ENCODE results near the gene BCAS4. TPM values are rescaled to one million over a fixed set of nuclear protein-coding genes. Genes with fewer than 3 reads are reported as not detected.

Gene BCAS4
- total RNA-seq, 1 donor from 2014 or later = 16.7 TPM

DNA sequence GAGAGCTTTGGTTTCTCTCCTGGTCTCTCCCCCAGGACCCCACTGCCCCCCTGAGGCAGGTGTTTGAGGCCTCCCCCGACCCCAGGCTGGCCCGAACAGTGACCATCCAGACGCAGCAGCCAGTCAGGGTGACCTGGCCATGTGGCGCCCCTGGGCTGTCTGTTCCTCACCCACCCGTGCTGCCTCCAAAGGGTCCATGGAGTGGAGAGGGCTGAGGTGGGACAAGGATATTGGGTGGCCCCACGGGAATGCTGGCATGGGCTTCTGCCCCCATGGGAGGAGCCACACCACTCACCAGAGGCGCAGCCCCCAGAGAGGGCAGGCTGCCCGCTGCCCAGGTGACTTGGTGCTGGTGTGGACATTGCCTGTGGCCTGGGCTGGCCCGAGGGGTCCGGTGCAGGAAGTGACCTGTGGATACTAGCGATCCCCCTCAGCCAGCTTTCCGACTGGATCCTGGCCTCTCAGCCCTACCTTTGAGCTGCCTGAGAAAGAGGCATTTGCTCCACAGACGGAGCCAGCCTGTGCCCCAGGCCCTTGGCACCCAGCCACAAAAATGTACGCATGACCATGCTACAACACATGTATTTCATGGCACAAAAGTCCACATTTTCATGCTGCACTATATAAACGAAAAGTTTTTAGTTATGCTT, 50.8 kb downstream of the BCAS4 start:
- Mint-ChIP-seq H3K36me3 (ENCODE audit: low read depth, unreplicated experiment) (no peaks in the 10 kb centered on the region), H3K4me3 (ENCODE audit: unreplicated experiment) (no peak overlapping the region), H3K9me3 (ENCODE audit: unreplicated experiment) (no peaks in the 10 kb centered on the region), H3K27ac (ENCODE audit: unreplicated experiment) (no peak overlapping the region), H3K4me1 (ENCODE audit: low read depth, unreplicated experiment) (peaks cover 6% of the 10 kb centered on the region), H3K27me3 (ENCODE audit: low read depth, unreplicated experiment) (peaks cover 2% of the 10 kb centered on the region)
- no peak for DNase-seq (ENCODE audit: low read depth)
- Histone ChIP-seq H3K4me3 (ENCODE audit: insufficient read depth, low read depth, low read length) (no peak overlapping the region), H3K27ac (ENCODE audit: low read depth, low read length) (no peak overlapping the region), H2AFZ (ENCODE audit: low read depth, low read length) (no peak overlapping the region), H3K4me2 (ENCODE audit: low read length) (no peak overlapping the region), H4K20me1 (ENCODE audit: insufficient read depth, low read length) (no peaks in the 10 kb centered on the region), H3K36me3 (ENCODE audit: insufficient read depth, low read length) (no peaks in the 10 kb centered on the region), H3K27me3 (ENCODE audit: insufficient read depth, low read length) (no peaks in the 10 kb centered on the region), H3K9me3 (ENCODE audit: insufficient read depth, low read depth, low read length) (no peaks in the 10 kb centered on the region), H3K79me2 (ENCODE audit: insufficient read depth, low read length) (no peaks in the 10 kb centered on the region), H3K4me1 (ENCODE audit: insufficient read depth, low read length) (peaks cover 19% of the 10 kb centered on the region), H3K9ac (ENCODE audit: low read length) (no peak overlapping the region)
- TF ChIP-seq EZH2 (IDR thresholded peaks at IDR 0.05; ENCODE audit: insufficient read depth, low read length) = no peak
- TF ChIP-seq, protein P1, sequence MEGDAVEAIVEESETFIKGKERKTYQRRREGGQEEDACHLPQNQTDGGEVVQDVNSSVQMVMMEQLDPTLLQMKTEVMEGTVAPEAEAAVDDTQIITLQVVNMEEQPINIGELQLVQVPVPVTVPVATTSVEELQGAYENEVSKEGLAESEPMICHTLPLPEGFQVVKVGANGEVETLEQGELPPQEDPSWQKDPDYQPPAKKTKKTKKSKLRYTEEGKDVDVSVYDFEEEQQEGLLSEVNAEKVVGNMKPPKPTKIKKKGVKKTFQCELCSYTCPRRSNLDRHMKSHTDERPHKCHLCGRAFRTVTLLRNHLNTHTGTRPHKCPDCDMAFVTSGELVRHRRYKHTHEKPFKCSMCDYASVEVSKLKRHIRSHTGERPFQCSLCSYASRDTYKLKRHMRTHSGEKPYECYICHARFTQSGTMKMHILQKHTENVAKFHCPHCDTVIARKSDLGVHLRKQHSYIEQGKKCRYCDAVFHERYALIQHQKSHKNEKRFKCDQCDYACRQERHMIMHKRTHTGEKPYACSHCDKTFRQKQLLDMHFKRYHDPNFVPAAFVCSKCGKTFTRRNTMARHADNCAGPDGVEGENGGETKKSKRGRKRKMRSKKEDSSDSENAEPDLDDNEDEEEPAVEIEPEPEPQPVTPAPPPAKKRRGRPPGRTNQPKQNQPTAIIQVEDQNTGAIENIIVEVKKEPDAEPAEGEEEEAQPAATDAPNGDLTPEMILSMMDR (IDR thresholded peaks at IDR 0.05; ENCODE audit: insufficient read depth, low read depth, low read length) = no peak
- FAIRE-seq = no peak

DNA sequence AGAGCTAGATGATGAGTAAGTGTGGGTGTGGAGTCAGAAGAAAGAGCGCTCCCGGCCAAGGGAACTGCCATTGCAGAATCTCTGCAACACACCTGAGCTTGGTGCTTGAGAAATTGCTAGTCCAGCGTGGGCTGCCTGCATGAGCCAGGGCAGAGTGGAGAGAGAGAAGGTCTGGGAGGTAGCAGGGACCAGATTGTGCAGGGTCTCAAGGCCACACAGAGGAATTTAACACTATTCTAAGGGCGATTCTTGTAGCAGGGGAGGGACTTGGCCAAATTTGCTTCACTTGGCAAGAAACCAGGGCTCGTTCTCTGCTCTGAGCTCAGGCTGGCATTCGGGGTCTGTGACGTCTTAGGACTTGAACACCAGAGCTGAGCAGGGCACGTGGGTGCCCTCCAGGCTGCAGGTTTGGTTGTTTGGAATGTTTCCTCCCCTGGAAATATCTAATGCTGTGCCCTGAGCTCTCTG, 53.5 kb downstream of the BCAS4 start:
- Histone ChIP-seq H3K9me3 (ENCODE audit: insufficient read depth, low read depth, low read length) (no peaks in the 10 kb centered on the region), H3K4me2 (ENCODE audit: low read length) (peak overlapping the region; percentile 48), H3K4me1 (ENCODE audit: insufficient read depth, low read length) (peaks cover 19% of the 10 kb centered on the region), H3K27ac (ENCODE audit: low read depth, low read length) (no peak overlapping the region), H3K4me3 (ENCODE audit: insufficient read depth, low read depth, low read length) (no peak overlapping the region), H2AFZ (ENCODE audit: low read depth, low read length) (no peak overlapping the region), H4K20me1 (ENCODE audit: insufficient read depth, low read length) (no peaks in the 10 kb centered on the region), H3K27me3 (ENCODE audit: insufficient read depth, low read length) (no peaks in the 10 kb centered on the region), H3K9ac (ENCODE audit: low read length) (no peak overlapping the region), H3K79me2 (ENCODE audit: insufficient read depth, low read length) (no peaks in the 10 kb centered on the region), H3K36me3 (ENCODE audit: insufficient read depth, low read length) (no peaks in the 10 kb centered on the region)
- Mint-ChIP-seq H3K9me3 (ENCODE audit: unreplicated experiment) (no peaks in the 10 kb centered on the region), H3K27ac (ENCODE audit: unreplicated experiment) (no peak overlapping the region), H3K36me3 (ENCODE audit: low read depth, unreplicated experiment) (no peaks in the 10 kb centered on the region), H3K27me3 (ENCODE audit: low read depth, unreplicated experiment) (peaks cover 2% of the 10 kb centered on the region), H3K4me1 (ENCODE audit: low read depth, unreplicated experiment) (peaks cover 6% of the 10 kb centered on the region), H3K4me3 (ENCODE audit: unreplicated experiment) (no peak overlapping the region)
- TF ChIP-seq, protein P1 (IDR thresholded peaks at IDR 0.05; ENCODE audit: insufficient read depth, low read depth, low read length) = no peak
- TF ChIP-seq EZH2 (IDR thresholded peaks at IDR 0.05; ENCODE audit: insufficient read depth, low read length) = no peak
- FAIRE-seq (no peak), DNase-seq (ENCODE audit: low read depth) (no peak)
